ENCODE results near the gene BAHD1.
A peak's percentile ranks its signal among the peaks of the same experiment; 100 is the strongest.

BAHD1 gene

GRCh38 chr15:40440743-40441564 lies at the start of gene BAHD1:
Gene BAHD1, plus strand, starts transcription at chr15:40440953. Its CDS starts 17,512 bp downstream, at chr15:40458465.
- peak; percentile 98 for DNase-seq

DNA sequence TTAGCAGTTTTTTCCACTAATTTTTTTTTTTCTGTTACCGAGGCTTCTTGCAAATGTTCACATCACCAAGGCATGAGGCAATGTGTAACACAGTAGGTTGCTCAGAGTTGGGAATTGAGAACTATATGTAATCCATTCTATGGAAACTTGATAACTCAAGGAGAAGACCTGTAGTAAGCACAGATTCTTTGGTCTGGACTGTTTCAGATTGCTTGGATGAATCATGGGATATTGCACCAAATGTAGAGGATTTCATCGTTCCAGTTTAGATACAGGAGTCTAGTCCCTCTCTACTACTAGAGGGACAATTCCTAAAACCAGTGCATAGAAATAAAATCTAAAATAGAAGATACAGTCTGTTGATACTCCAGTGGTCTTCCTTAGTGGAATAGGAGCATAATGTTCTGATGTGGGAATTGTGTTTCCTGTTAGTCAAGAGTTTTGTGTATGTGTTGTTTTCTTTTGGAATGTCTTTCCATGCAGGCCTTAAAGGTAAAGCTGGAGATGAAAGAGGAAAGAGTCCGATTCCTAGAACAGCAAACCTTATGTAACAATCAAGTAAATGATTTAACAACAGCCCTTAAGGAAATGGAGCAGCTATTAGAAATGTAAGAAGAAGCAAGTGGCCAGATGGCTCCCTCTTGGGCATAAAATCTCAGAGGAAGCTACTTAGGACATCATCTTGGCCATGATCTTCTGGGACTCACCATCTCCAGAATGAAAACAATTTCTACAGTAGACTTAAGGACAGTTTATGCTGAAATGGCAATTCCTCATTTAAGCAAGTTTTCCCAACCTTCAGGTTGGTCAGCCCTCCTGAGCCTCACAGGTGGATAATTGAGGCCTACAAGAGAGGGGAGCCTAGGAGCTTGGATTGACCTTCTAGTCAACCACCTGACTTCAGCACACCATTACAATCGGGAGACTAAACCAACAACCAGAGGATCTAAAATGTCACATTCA lies 47.5 kb upstream of the BAHD1 start:
- no peak for DNase-seq

DNA sequence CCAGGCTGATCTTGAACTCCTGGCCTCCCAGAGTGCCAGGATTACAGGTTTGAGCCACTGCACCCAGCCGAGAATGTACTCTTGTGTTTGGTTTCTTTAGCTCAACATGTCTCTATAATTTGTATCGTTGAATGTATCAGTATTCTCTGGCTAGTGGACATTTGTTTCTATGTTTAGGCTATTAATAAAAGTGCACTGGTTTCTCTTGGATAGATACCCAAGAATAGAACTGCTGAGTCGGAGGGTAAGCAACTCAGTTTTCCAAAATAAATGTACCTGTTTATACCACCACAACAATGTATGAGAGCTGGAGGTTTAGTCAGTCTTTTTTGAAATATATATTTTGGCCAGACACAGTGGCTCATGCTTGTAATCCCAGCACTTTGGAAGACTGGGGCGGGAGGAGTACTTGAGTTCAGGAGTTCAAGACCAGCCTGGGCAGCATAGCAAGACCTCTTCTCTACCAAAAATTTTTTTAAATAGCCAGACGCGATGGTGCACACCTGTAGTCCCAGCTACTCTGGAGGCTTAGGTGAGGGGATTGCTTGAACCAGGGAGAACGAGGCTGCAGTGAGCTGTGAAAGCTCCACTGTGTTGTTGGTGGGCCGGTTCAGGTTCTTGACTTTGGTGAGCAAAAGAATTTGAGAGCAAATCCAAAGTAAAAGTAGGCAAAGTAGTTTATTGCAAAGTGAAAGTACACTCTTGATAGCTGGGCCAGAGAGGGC lies 42.9 kb upstream of the BAHD1 start:
- no peak for DNase-seq

- DNase-seq, result peak; percentile 70
Measured at GRCh38 chr15:40398413-40398873, 42.3 kb upstream of the BAHD1 start.

- no peak for DNase-seq
Measured at GRCh38 chr15:40399370-40399769, 41.4 kb upstream of the BAHD1 start.

- DNase-seq, result peak; percentile 96
Measured at GRCh38 chr15:40405501-40406381, 35.0 kb upstream of the BAHD1 start, which contains the start of gene IVD. Gene IVD, plus strand, starts transcription at chr15:40405795. Its CDS starts 33 bp downstream, at chr15:40405828.

DNA sequence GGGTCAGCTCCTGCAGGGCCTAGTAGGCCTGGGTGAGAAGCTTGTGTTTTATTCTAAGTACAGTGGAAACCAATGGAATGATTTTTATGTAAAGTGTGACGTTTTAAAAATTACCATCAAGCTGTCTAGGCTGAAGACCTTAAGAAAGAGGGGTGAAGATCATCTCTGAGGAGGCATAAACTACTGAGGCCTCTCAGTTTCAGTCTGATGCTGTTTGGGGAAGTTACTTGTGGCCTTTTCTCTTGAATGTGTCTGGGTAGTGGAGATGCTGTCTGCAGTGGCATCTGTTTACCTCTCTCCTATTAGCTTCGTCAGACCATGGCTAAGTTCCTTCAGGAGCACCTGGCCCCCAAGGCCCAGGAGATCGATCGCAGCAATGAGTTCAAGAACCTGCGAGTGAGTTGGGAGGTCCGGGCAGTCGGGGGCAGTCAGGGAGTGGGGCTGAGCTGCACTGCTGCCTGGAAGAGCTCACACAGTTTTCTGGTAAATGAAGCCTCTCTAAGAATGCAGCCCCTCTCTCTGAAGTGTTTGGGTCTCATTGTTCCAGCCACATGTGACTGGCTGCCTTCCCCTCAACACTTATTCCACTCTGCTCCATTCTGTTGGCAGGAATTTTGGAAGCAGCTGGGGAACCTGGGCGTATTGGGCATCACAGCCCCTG lies 33.3 kb upstream of the BAHD1 start:
- DNase-seq, result peak; percentile 28

GRCh38 chr15:40409366-40409765 lies 31.4 kb upstream of the BAHD1 start:
- DNase-seq, result no peak

- DNase-seq, result no peak
Measured at GRCh38 chr15:40410476-40410875, 30.3 kb upstream of the BAHD1 start.

GRCh38 chr15:40412095-40412759 lies 28.5 kb upstream of the BAHD1 start:
- no peak for DNase-seq

GRCh38 chr15:40413036-40413435 lies 27.7 kb upstream of the BAHD1 start:
- DNase-seq, result no peak

- no peak for DNase-seq
Measured at GRCh38 chr15:40414816-40415215, 25.9 kb upstream of the BAHD1 start.

GRCh38 chr15:40415226-40415625 lies 25.5 kb upstream of the BAHD1 start:
- no peak for DNase-seq

- DNase-seq, result no peak
Measured at GRCh38 chr15:40416056-40416455, 24.7 kb upstream of the BAHD1 start.

GRCh38 chr15:40418126-40418525 lies 22.6 kb upstream of the BAHD1 start:
- DNase-seq, result no peak

- DNase-seq, result no peak
Measured at GRCh38 chr15:40420071-40420713, 20.6 kb upstream of the BAHD1 start.

DNA sequence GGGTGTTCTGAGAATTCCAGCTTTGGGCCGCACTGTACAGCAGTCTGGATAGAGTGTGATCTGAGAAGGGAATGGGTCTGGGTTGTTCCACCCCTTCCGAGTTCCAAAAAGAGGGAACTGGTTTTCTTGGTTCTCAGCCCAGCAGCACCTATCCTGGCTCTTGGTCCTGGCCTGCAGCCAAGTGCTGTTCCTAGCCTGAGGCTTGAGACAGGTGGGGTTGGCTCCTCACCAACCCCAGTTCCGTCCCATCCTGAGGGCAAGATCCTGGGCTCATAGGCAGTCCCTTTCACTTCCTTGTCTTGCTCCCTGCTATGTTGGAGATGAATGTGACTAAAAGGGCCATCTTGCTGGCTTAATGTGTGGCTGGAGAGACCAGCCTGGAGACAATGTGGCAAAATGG lies 20.0 kb upstream of the BAHD1 start:
- DNase-seq, result no peak

DNA sequence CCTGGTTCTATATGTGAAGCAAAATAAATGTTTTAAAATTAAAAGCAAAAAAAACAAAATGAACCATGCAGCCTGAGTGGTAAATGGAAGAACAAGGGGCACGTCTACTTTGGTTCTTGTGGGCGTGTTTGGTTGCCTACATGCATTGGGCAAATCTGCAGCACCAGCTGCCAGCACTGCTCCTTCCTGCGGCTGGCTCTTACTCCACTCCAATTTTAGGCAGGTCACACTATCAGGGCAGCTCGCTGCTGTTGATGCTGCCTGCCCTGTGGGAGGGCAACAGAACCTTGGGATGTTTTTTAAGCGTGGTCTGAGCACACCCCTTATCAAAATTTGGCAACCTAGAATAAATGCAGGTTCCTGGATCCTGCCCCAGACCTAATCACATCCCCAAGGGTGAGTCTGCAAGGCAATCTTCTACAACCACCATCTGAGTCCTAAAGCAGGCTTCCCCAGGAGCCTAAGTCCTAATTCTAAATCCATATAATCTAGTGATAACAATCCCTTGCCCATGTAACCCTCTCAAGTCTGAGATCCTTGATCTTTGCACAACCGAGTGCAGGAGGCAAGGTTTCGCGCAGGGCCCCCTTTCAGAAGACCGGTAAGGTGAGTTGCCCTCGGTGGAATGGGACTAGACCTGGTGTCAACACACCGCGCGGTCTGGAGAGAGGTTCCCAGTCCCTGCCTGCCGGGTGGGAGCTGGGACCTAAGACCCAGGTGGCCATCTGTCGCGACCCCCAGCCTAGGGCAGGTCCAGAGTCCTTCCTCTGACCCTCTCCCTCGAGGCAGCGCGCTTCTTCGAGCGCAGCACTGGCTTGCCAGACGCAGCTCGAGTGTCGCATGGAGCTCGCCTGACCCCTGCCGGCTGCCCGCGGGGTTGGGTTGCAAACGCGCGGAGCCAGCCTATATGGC lies 19.3 kb upstream of the BAHD1 start:
- DNase-seq, result peak; percentile 85

Measured in activated CD4-positive, alpha-beta T cell treated with anti-CD3 and anti-CD28 coated beads, Interleukin-10, Interleukin-2, amounts not matched to agents 100 ng/mL and 50 ng/mL, durations not matched to agents 16 hours and 8 hours (primary cell).